NCI-H2029 (cell line): ENCODE measurements around the gene PLEKHM2.
"Not testable (repeated sequence)": the region's sequence is repeated elsewhere in the genome, so short reads cannot be mapped to it uniquely, and the experiment has no call there.

Experiments used
- DNase-seq: peaks from one replicate; lab custom pipeline; 2025; lab: John Stamatoyannopoulos, UW

Gene PLEKHM2

DNA sequence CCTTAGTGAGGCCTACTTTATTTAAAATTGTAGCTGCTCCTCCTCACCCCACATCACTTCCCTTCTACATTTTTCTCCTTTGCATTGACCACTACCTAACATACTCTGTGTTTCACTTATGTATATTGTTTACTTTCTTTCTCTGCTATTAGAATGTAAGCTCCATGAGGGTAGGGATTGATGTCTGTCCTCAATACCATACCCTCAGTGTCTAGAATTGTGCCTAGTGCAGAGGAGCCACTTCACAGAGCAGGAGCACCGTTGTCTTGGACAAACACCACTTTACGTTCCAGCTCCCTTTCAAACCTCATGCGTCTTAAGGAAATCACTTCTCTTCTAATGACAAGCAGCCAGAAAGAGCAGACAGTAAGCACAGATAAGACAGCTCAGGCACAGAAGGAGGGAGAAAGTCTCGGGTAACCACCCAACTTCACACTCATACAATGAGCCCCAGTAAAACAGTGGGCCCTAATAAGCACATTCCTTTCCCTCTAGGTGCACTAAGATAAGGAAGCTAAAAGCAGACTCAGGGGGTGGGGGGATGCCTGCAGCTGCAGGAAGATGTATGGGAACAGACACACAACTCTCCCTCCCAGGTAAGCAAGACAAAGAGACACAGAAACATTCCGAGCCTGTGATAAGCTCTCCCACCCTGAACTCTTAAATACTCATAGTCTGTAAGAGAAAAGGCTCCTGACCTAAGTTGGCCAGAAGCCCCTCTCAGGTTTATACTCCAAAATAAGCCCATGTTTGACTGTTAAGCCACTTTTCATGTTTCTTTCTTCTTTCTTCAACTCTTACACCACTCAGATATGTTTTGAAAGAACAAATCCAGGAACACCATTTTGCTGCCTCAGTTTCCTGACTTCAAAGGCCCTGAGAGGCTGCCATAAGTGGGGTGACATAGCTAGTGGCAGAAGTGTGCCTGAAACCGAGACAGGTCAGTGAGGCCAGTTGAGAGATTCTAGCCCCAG, 7.1 kb upstream of the PLEKHM2 start:
- no peak for DNase-seq

DNA sequence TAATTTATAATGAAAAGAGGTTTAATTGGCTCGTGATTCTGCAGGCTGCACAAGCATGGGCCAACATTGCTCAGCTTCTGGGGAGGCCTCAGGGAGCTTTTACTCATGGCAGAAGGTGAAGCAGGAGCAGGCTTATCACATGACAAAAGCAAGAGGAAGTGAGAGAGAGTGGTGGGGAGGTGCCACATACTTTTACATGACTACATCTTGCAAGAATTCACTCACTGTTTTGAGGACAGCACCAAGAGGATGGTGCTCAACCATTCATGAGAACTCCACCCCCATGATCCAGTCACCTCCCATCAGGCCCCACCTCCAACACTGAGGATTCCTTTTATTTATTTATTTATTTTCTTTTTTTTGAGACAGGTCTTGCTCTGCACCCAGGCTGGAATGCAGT, 5.5 kb upstream of the PLEKHM2 start:
- DNase-seq: no peak

DNA sequence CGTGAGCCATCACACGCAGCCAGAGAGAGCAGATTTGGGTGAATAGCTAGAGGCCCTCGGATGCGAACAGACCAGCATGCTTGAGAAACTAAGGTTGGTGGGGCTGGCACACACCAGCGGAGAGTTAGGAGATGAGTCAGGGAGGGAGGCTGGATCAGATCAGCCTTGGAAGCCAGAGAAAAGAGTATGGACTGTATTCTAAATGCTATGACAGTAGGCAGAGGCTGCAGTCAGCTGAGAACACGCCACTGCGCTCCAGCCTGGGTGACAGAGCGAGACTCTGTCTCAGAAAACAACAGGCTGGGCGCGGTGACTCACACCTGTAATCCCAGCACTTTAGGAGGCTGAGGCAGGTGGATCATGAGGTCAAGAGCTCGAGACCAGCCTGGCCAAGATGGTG, 4.0 kb upstream of the PLEKHM2 start:
- DNase-seq: no peak

DNA sequence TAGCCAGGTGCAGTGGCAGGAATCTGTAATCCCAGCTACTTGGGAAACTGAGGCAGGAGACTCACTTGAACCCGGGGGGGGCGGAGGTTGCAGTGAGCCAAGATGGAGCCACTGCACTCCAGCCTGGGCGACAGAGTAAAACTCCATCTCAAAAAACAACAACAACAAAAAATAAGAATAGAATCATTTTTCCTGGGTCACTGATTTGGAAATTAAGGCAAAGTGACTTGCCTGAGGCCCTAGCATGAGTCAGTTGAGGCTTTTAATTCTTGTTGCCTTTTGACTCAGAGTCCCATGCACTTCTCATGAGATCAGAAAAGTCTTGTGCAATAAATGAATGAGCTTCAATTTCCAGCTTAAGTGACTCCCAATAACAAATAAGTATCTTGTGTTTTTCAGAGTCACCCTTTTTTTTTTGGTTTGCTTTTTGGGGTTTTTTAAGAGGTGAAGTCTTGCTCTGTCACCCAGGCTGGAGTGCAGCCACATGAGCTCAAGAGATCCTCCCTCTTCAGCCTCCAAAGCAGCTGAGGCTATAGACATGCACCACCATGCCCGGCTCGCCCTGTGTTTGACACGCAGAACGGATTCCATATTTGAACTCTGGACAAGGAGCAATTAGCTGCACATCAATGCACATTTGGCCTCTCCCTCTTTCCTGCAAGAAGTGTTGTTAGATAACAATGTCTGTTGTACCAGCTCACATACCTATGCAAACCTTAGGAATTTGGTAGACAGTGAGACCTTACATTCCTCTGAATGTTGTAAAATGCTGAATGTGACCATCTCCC, 3.4 kb upstream of the PLEKHM2 start:
- no peak for DNase-seq

DNA sequence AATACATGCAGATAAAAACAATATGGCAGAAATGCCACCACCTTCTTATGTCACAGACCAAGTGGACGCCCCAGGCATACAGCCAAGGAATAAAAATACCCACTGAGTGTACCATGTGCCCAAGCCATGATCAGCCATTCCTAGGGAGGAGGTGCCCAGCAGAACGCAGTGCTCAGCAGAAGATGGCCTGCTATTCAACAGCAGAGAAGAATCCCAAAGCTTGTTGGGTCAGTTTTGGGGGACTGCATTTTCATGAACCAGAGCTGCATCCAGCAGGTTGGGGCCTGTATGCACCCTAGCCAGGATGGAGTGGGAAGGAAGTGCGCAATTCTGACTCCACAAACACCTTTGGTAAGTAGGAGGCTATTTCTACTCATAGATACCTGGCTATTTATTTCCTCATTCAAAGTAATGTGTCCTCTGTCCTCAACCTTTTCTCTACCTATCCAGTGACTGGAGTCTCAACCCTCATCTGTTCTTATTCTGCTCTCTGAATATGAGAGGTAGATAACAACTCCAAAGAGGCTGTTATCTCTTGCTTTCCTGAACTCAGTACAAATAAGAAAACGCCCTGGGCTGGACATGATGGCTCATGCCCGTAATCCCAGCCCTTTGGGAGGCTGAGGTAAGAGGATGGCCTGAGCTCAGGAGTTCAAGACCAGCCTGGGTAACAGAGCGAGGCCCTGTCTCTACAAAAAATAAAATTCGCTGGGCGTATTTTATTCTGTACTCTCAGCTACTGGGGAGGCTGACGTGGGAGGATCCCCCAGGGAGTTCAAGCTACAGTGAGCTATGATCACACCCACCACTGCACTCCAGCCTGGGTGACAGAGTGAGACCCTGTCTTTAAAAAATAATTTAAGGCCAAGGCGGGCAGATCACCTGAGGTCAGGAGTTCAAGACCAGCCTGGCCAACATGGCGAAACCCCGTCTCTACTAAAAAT, 2.5 kb upstream of the PLEKHM2 start:
- no peak for DNase-seq

GRCh38 chr1:15682936-15683341, 1.2 kb upstream of the PLEKHM2 start:
- no peak for DNase-seq

GRCh38 chr1:15683345-15684039, 628 bp upstream of the PLEKHM2 start:
- no peak for DNase-seq

- DNase-seq: no peak
Measured at GRCh38 chr1:15684468-15685291, 560 bp downstream of the PLEKHM2 start.

DNA sequence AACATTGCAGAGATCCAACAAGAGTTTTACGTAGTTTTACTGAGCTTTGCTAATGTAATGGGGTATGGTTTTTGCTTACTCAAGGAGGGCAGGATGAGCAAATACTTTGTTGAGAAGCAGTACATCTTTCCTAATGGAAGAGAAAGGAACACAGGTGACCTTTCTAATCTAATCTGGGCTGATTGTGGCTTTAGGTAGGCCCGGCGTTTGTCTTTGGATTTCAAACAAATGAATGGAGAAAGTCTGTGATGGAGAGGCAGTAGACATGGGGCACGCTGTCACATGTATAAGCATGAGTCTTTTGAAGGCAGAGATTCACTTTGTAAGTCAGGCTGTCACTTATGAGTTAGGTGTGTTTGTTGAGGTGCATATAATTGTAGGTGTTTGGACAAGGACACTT, 1.7 kb downstream of the PLEKHM2 start:
- no peak for DNase-seq

DNA sequence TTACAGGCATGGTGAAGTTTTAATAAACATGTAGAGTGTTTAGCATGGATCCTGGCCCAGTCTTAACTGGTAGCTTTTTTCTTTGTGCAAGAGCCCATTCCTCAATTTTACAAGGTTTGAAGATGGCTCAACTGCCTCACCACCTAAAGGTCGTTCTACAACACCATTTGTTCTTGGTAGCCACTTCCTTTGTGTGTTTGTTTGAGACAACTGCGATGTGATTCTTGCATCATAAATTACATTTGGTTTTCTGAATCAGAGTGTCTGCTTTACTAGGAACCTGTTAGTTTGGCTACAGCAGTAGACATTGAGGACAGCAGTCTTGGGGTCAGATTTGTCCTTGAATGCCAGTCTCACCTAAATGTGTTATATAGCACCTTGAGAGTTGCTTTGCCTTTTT, 3.3 kb downstream of the PLEKHM2 start:
- no peak for DNase-seq

DNA sequence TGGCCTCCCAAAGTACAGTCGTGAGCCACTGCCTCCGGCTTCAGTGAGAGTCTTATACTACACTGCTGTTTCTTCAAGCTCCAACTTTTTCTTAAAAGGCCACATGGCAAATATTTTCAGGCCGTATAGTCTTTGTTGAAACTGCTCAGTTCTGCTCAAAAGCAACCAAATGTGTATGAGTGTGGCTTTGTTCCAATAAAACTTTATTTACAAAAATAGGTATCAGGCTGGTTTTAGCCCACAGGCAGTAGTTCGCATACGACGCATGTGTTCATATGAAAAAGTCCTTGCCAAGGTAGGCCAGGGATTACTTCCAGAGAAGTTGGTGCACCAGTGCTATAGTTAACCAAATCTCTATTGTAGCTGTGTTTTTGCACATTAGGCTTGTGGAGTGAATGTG, 6.2 kb downstream of the PLEKHM2 start:
- no peak for DNase-seq

DNA sequence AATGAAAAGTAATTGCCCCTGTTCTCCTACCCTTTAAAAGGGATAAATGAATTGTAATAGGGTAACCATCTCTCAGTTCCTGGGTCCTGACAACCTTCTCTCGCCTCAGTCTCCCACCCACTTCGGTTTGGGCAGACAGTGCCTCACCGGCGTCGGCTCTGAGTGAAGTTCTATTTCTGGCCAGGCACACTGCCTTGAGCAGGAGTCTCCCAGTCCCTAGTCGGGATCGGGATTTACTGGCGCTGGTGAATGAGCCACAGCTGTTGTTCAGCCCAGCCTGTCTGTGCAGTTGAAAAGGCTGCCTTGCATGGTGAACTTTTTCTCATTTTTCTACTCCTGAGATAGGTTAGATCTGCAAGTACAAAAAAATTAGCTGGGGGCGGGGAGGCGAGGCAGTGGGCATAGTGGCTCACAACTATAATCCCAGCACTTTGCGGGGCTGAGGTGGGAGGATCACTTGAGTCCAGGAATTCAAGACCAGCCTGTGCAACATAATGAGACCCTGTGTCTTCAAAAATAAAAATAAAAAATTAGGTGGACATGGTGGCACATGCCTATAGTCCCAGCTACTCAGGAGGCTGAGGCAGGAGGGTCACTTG, 7.4 kb downstream of the PLEKHM2 start:
- no peak for DNase-seq

- no peak for DNase-seq
Measured at GRCh38 chr1:15692121-15692682, 8.1 kb downstream of the PLEKHM2 start.

DNA sequence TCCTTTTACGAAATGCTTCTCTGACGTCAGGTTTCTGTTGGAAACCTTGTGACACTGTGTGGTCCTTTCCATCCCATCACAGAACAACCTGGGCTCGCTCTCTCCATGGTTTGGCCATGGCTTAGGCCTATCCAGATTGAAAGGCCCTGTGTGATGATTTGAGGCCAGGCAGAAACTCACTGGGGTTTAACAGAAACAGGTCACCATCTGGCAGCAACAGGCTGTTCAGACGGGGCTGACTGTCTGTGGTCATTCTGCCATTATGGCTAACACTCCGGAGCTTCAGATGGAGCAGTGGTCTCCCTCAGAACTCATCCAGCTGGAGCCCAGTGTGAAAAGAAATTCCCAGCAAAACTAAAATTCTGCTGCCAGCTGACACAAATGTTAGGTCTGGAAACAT, 9.3 kb downstream of the PLEKHM2 start:
- DNase-seq: no peak

DNA sequence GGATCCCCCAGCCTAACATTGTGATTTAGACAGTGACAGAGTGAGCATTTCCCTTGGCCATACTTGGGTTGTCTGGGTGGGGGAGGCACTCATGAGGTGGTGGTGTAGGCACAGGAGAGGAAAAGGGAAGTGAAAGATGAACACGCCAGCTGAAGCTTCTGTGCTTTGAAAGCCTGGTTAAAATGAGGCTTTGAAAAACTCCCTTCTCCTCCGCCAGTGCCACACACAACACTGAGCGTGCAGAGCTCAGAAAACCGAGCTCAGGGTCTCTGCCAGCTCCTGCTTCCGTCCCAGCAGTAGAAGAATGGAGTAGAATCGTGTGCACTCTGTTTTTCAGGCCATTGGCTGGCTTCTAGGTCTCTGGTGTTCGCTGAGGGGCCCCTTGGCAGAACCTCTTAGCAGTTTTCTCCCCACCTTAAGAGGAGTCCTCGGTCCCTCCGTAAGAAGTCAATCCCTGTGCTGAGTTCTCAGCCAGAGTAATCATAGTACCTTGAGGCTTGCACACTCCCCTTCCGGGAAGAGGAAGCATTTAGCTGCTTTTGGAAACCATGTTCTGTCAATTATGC, 12.9 kb downstream of the PLEKHM2 start:
- DNase-seq: no peak

GRCh38 chr1:15698201-15698600, 14.1 kb downstream of the PLEKHM2 start:
- DNase-seq: no peak

DNA sequence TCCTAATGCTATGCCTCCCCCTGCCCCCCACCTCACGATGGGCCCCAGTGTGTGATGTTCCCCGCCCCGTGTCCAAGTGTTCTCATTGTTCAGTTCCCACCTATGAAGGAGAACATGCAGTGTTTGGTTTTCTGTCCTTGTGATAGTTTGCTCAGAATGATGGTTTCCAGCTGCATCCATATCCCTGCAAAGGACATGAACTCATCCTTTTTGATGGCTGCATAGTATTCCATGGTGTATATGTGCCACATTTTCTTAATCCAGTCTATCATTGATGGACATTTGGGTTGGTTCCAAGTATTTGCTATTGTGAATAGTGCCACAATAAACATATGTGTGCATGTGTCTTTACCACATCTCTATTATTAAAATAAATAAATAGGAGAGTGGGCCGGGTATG, 15.2 kb downstream of the PLEKHM2 start:
- not testable (repeated sequence) for DNase-seq

GRCh38 chr1:15700508-15700907, 16.4 kb downstream of the PLEKHM2 start:
- DNase-seq: no peak

GRCh38 chr1:15701784-15702183, 17.7 kb downstream of the PLEKHM2 start:
- DNase-seq: no peak
